Heart right ventricle (tissue), 16 donors: ENCODE measurements around the gene UBE2Q1. TPM values are rescaled to one million over a fixed set of nuclear protein-coding genes. Genes with fewer than 3 reads are reported as not detected.

Source experiments
- ATAC-seq, 8 donors: fragments of 200-7000 bp; cut with Tn5 transposase; one replicate each; pipeline ENCODE4 v1.9.1; 2020; ENCODE audit warnings: mild to moderate bottlenecking in 8 of 8, moderate library complexity in 8 of 8, moderate number of reproducible peaks in 1 of 8
- DNase-seq, 2 donors: peaks; one replicate each; pipeline ENCODE4 v3.0.0-alpha.2; 2020
- H3K27ac ChIP-seq, 10 donors: fragments of 200-600 bp; sonication (generic) in 2 of 10; one replicate each; pipeline versions ENCODE4 v1.5.0 to v1.8.0; 2020 to 2022; ENCODE audit warnings: mild to moderate bottlenecking in 3 of 10
- H3K27me3 ChIP-seq, 7 donors: fragments of 200-600 bp; one replicate each; pipeline ENCODE4 v1.8.0; 2021 to 2022; ENCODE audit warnings: mild to moderate bottlenecking in 2 of 7
- H3K36me3 ChIP-seq, 9 donors: fragments of 200-600 bp; sonication (generic) in 1 of 9; one replicate each; pipeline versions ENCODE4 v1.5.0 to v1.8.0; 2020 to 2022; ENCODE audit warnings: mild to moderate bottlenecking in 2 of 9
- H3K4me1 ChIP-seq, 9 donors: fragments of 200-600 bp; sonication (generic) in 1 of 9; one replicate each; pipeline versions ENCODE4 v1.5.0 to v1.8.0; 2020 to 2022; ENCODE audit warnings: mild to moderate bottlenecking in 4 of 9
- H3K4me3 ChIP-seq, 10 donors: fragments of 200-600 bp; sonication (generic) in 2 of 10; one replicate each; pipeline versions ENCODE4 v1.5.0 to v1.8.0; 2020 to 2022; ENCODE audit warnings: mild to moderate bottlenecking in 7 of 10, moderate library complexity in 2 of 10
- H3K9me3 ChIP-seq, 11 donors: fragments of 200-600 bp in 10 of 11; sonication (generic) in 2 of 11; one replicate each; pipeline versions ENCODE4 v1.5.0 to v1.8.0; 2013 to 2022; ENCODE audit warnings: mild to moderate bottlenecking in 2 of 11, control low read depth in 1 of 11, moderate library complexity in 1 of 11
- CTCF ChIP-seq, 9 donors: fragments of 200-600 bp; sonication (generic) in 2 of 9; IDR thresholded peaks; one replicate each; pipeline versions ENCODE4 v1.5.0 to v1.8.0; 2021 to 2022; ENCODE audit warnings: antibody characterized with exemption in 9 of 9, mild to moderate bottlenecking in 5 of 9, moderate library complexity in 1 of 9
- WGBS, 2 donors: extraction: QIAGEN DNeasy Blood & Tissue Kit; methylation state at CpG; one replicate each; pipeline ENCODE4 v1.1.7; 2013; ENCODE audit warnings: inconsistent platforms in 1 of 2; 5-methylcytosine and 5-hydroxymethylcytosine counted together
- intact Hi-C, 10 donors: fragments of 100-400 bp; cut with DNase I; formaldehyde crosslinking; loops; one replicate each; pipeline versions ENCODE4 v1.11.1 to v1.14.2; 2022
- polyA plus RNA-seq, 2 donors: library from polyadenylated mRNA; stranded (reverse); fragments of 200-250 nt; gene quantifications; one replicate each; pipeline ENCODE4 v1.2.3, GENCODE V29; 2013
- total RNA-seq, 10 donors: library from RNA; stranded (reverse); fragmentation: NEBNext Ultra II Directional in 3 of 10; extraction: Animal tissue kit (Norgen Biotek cat#: 25700) in 3 of 10; gene quantifications; one replicate each; pipeline versions ENCODE4 v1.2.1 to v1.2.4, GENCODE V29; 2021 to 2023
- donor health status: Arrhythmogenic right ventricular cardiomyopathy.
- donor health status: ischemic (EF 13 %, LVEDD 7.1; RV severe dilation, severe dysfunction).
- donor health status: healthy with polysubstance abuse.
- donor health status: DM: no; HTN: yes; CAD: no.
- donor health status: DM: no; HTN: no; CAD: no.
- donor health status: ischemic (EF 25% LVEDD 6.9; RV normal size, moderate dysfunction).
- donor health status: ischemic (EF 25% LVEDD 5.7; RV mildly dilated, moderate dysfunction).
- donor health status: healthy.
- donor health status: DM: yes; HTN: yes; CAD: no.
- donor health status: Ischemic cardiomyopathy.
- donor health status: ischemic (EF 35%, LVEDD 5.7; RV mildly dilated, moderate dysfunction).
- donor health status: nonischemic (EF 11% LVEDD 7.7; RV severe dilation, severe dysfunction).
- donor health status: DM: yes; HTN: yes; CAD: no.
- donor health status: PGD.
- donor health status: ischemic (EF 29% LVEDD 5.4; RV normal size, mild dysfunction).
- donor health status: nonischemic (EF 23%, LVEDD 6.1; RV moderate dilation, normal function).

The UBE2Q1 gene
- total and polyA plus RNA-seq, 12 donors = 19.4 to 83.5 (median 56.0) TPM

GRCh38 chr1:154557248-154557938, 1.1 kb downstream of the UBE2Q1 start:
- peak overlapping the region; percentile 69 to 97 (median 93) for H3K4me3 ChIP-seq
- ATAC-seq (no peak), DNase-seq (no peak)
- H3K9me3 ChIP-seq = no peaks in the 10 kb centered on the region
- intact Hi-C loops = loop anchor here in 5 of 10 donors (5.0 to 10.0 kb wide), 5 partner anchors 50 to 527 kb away; partner anchors contain the start of genes PMVK (in 2 of the 5), ADAR (in 1 of the 5), AQP10 (in 1 of the 5) and ATP8B2 (in 1 of the 5)
- peaks cover 0 to 35% (median 32%) of the 10 kb centered on the region in 9 donors for H3K36me3 ChIP-seq
- 10 to 15% methylated on average over 7 of the region's 7 CpGs for WGBS, 2 donors
- H3K27ac ChIP-seq = peak overlapping the region in 9 of 10 donors; percentile 77 to 98 (median 94)
- TF ChIP-seq CTCF (IDR thresholded peaks at IDR 0.05) = no peak
- H3K4me1 ChIP-seq = peaks cover 13 to 48% (median 32%) of the 10 kb centered on the region in 9 donors
- no peaks in the 10 kb centered on the region for H3K27me3 ChIP-seq

- Histone ChIP-seq H3K36me3 (peaks cover 0 to 45% (median 42%) of the 10 kb centered on the region in 9 donors), H3K9me3 (no peaks in the 10 kb centered on the region), H3K4me3 (peak overlapping the region in 9 of 10 donors; percentile 69 to 97 (median 93)), H3K27me3 (no peaks in the 10 kb centered on the region), H3K4me1 (peaks cover 13 to 48% (median 32%) of the 10 kb centered on the region in 9 donors), H3K27ac (peak overlapping the region in 9 of 10 donors; percentile 10 to 97 (median 91))
- ATAC-seq (peak in 1 of 8 donors; percentile 15), DNase-seq (peak in 1 of 2 donors; percentile 30)
- intact Hi-C loops = loop anchor here in 5 of 10 donors (5.0 to 10.0 kb wide), 5 partner anchors 51 to 528 kb away; partner anchors contain the start of genes PMVK (in 2 of the 5), ADAR (in 1 of the 5), AQP10 (in 1 of the 5) and ATP8B2 (in 1 of the 5)
- whole genome bisulfite sequencing, 2 donors = 14 to 15% methylated on average over 4 of the region's 4 CpGs
- TF ChIP-seq CTCF (IDR thresholded peaks at IDR 0.05) = no peak
These were observed 2.0 kb downstream of the UBE2Q1 start for GRCh38 chr1:154556422-154556821.

- DNase-seq (no peak), ATAC-seq (no peak)
- peaks cover 0 to 74% (median 68%) of the 10 kb centered on the region in 9 donors for H3K36me3 ChIP-seq
- H3K4me3 ChIP-seq = no peak overlapping the region
- WGBS, 2 donors = 53 to 59% methylated on average over 12 of the region's 12 CpGs
- peaks cover 13 to 48% (median 35%) of the 10 kb centered on the region in 9 donors for H3K4me1 ChIP-seq
- H3K9me3 ChIP-seq = no peaks in the 10 kb centered on the region
- H3K27me3 ChIP-seq = no peaks in the 10 kb centered on the region
- intact Hi-C loops = loop anchor here in 2 of 10 donors (5.0 to 10.0 kb wide), 3 partner anchors 116 to 531 kb away; partner anchors contain the start of genes AQP10 (in 1 of the 2) and ATP8B2 (in 1 of the 2)
- TF ChIP-seq CTCF (IDR thresholded peaks at IDR 0.05) = no peak
- no peak overlapping the region for H3K27ac ChIP-seq
These were observed 5.1 kb downstream of the UBE2Q1 start for GRCh38 chr1:154553056-154554030.
